ENCODE results near the gene CERS5.
A peak's percentile ranks its signal among the peaks of the same experiment; 100 is the strongest.

CERS5 gene

DNA sequence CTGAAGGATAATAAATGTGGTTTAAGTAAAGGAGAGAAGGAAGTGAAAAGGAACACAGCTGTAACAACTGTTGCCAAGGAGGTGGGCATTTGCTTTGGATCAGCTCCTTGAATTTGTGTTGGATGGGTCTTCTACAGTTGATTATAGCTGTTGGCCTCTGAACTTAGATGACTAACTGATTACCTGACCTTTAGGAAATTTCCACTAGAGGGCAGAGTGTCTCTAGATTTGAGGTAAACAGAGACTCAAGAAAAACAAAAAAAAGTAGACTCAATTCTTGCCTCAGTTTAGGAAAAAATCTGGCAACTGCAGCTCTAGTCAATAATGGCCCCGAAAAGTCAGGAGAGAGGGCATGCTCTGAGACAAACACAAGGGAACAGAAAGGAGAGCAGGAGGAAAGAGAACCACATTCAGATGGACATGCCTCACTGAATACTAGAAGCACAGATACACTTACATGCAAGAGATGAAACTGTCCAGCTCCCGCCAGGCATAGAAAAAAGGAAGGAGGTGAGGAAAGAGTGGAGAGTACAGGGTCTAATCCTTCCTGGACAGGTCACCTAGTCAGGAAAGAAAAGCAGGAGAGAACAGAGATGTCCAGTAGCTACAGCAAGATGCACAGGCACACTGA, 34.5 kb downstream of the CERS5 start:
- TF ChIP-seq, protein P1, sequence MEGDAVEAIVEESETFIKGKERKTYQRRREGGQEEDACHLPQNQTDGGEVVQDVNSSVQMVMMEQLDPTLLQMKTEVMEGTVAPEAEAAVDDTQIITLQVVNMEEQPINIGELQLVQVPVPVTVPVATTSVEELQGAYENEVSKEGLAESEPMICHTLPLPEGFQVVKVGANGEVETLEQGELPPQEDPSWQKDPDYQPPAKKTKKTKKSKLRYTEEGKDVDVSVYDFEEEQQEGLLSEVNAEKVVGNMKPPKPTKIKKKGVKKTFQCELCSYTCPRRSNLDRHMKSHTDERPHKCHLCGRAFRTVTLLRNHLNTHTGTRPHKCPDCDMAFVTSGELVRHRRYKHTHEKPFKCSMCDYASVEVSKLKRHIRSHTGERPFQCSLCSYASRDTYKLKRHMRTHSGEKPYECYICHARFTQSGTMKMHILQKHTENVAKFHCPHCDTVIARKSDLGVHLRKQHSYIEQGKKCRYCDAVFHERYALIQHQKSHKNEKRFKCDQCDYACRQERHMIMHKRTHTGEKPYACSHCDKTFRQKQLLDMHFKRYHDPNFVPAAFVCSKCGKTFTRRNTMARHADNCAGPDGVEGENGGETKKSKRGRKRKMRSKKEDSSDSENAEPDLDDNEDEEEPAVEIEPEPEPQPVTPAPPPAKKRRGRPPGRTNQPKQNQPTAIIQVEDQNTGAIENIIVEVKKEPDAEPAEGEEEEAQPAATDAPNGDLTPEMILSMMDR (IDR thresholded peaks at IDR 0.05; ENCODE audit: low read depth, low read length), result peak; percentile 40; the same call in 1 of the 2 replicates
- H3K4me3 ChIP-seq (ENCODE audit: low read depth, low read length), result no peak overlapping the region

DNA sequence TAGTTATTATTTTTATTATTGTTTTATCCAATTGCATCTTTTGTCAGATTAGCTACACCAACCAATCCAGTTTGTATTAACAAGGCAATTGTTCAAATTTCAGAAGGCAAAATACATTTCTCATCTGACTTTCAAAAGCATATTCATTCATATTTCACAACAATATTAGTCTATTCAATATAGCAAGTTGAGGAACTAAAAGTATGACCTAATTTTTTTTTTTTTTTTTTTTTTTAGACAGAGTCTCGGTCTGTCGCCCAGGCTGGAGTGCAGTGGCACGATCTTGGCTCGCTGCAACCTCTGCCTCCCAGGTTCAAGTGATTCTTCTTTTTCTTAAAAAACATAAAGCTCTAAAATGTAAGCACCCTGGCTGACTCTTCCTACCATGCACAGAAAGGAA, 37.9 kb downstream of the CERS5 start:
- H3K4me3 ChIP-seq (ENCODE audit: low read depth, low read length), result no peak overlapping the region
- TF ChIP-seq, protein P1 (IDR thresholded peaks at IDR 0.05; ENCODE audit: low read depth, low read length), result no peak

DNA sequence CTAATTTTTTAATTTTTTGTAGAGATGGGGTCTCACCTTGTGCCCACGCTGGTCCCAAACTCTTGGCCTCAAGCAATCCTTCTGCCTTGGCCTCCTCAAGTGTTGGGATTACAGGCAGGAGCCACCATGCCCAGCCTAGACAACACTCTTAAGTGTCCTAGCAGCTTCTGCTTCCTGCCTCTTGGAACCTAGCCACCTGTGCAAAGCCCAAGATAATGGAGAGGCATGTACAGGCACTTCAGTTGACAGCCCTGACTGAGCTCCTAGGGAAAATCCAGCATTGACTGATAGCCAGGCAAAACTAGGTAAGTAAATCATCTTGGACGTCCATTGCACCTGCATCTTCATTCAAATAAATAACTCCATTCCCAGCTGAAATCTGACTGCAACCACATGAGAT, 39.6 kb downstream of the CERS5 start:
- H3K4me3 ChIP-seq (ENCODE audit: low read depth, low read length), result no peak overlapping the region
- TF ChIP-seq, protein P1 (IDR thresholded peaks at IDR 0.05; ENCODE audit: low read depth, low read length), result no peak

DNA sequence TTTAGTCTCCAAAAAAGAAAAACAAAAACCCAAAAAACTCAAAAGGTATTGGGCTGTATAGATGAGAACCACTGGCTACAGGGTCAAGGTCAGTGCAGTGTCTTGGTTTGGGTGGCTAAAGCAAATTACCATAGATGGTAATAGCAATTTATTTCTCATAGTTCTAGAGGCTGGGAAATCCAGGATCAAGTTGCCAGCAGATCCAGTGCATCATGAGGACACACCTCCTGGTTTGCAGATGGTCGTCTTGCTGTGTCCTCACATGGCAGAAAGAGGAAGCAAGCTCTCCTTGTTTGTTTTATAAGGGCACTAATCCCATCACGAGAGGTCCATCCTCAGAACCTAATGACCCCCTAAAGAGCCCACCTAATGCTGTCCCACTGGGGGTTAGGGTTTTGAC, 44.0 kb downstream of the CERS5 start:
- H3K4me3 ChIP-seq (ENCODE audit: low read depth, low read length), result no peak overlapping the region
- TF ChIP-seq, protein P1 (IDR thresholded peaks at IDR 0.05; ENCODE audit: low read depth, low read length), result no peak

DNA sequence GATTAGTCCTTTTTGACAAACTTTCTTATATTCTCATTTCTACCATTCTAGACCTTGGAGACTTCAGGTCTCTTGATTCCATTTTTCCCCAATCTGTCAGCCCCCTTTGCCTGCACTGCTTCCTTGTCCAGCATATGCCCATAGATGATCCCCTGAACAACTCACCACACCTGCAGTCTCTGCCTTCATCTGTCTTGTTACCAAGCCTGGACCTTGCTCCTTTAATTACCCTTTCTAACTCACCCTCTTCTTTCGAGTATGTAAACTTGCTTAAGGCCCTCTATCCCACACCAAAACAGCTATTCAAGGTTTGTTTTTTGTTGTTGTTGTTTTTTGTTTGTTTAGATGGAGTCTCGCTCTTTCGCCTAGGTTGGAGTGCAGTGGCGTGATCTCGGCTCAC, 45.5 kb downstream of the CERS5 start:
- TF ChIP-seq, protein P1 (IDR thresholded peaks at IDR 0.05; ENCODE audit: low read depth, low read length), result no peak
- no peak overlapping the region for H3K4me3 ChIP-seq (ENCODE audit: low read depth, low read length)

DNA sequence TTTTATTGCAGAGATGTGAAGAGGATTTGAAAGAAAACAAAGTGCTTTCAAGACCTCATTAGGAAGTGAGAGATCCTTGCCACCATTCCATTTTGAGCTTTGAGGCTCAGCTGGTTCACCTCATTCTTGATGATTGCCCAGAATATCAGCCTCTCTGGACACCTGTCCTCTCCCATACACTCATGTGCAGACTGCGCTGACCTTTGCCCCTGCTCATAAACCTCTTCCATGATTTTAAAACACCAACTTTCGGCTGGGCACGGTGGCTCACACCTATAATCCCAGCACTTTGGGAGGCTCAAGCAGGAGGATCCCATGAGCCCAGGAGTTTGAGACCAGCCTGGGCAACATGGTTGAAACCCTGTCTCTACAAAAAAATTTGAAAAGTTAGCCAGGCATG, 46.2 kb downstream of the CERS5 start:
- H3K4me3 ChIP-seq (ENCODE audit: low read depth, low read length), result no peak overlapping the region
- TF ChIP-seq, protein P1 (IDR thresholded peaks at IDR 0.05; ENCODE audit: low read depth, low read length), result no peak

DNA sequence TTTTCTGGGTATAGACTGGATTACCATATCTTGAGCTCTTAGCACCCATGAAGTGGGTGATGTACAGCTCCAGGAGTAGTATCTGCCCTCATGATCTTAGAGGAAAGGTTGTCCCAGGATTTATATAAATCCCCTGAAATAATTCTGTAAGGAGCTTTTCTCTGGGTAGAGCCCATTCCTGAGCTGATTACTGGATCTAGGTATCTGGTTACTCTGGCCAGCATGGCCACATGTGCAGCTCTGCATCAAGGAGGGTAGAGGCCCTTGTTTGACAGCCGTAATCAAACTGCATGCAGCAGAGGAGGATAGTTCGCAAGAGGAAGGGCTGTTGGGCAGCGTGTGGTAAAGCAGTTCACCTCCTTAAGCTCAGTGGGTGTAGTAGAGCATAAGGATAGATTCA, 46.6 kb downstream of the CERS5 start:
- TF ChIP-seq, protein P1 (IDR thresholded peaks at IDR 0.05; ENCODE audit: low read depth, low read length), result no peak
- H3K4me3 ChIP-seq (ENCODE audit: low read depth, low read length), result no peak overlapping the region
